B cell (primary cell): ENCODE data around the gene SRRM3. TPM values are rescaled to one million over a fixed set of nuclear protein-coding genes. Genes with fewer than 3 reads are reported as not detected.
"Not testable (repeated sequence)": the region's sequence is repeated elsewhere in the genome, so short reads cannot be mapped to it uniquely, and the experiment has no call there.

Experiments used
- ATAC-seq: fragments of 200-7000 bp; cut with Tn5 transposase; one replicate; pipeline ENCODE4 v1.10.0; 2021; ENCODE audit warnings: low read depth, mild to moderate bottlenecking, moderate number of reproducible peaks, moderate library complexity
- CTCF ChIA-PET: fragments of 350-600 bp; sonication (Branson Sonifier 250); formaldehyde crosslinking; loops from one replicate; lab custom pipeline; 2021; ENCODE audit warnings: antibody characterized with exemption, inconsistent platforms; lab: Charles Lee
- POLR2A ChIA-PET: fragments of 350-600 bp; sonication (Branson Sonifier 250); formaldehyde crosslinking; loops from one replicate; lab custom pipeline; 2021; ENCODE audit warnings: antibody characterized with exemption; lab: Charles Lee
- DNase-seq: peaks from one replicate; pipeline ENCODE4 v3.0.0; 2013
- H2AFZ ChIP-seq: 2 replicates; pipeline ENCODE4 v1.6.1; 2012; ENCODE audit warnings: mild to moderate bottlenecking, low read depth, low read length; ENCODE audit not compliant: insufficient read depth, poor library complexity, severe bottlenecking
- H3K27ac ChIP-seq, 2 donors: 1 replicate in 1 of 2; 2 replicates in 1 of 2; pipeline ENCODE4 v1.5.1; 2012 to 2013; ENCODE audit warnings: low read length in 2 of 2, mild to moderate bottlenecking in 2 of 2, moderate library complexity in 1 of 2
- H3K27me3 ChIP-seq, 4 experiments: fragments of 200-600 bp in 1 of 4; sonication (generic) in 1 of 4; replicated peaks in 1 of 4; 1 replicate in 2 of 4; 2 replicates in 2 of 4; pipeline versions ENCODE4 v1.6.1 to v1.7.0; 2013 to 2016; ENCODE audit warnings: low read length in 3 of 4, mild to moderate bottlenecking in 2 of 4, mixed read lengths in 1 of 4, moderate library complexity in 1 of 4; ENCODE audit not compliant: insufficient read depth in 4 of 4, control insufficient read depth in 3 of 4; ENCODE audit errors: control extremely low read depth in 1 of 4
- H3K36me3 ChIP-seq, 2 experiments: replicated peaks in 1 of 2; 1 replicate in 1 of 2; 2 replicates in 1 of 2; pipeline versions ENCODE4 v1.6.1 to v1.7.1; 2013; ENCODE audit warnings: low read length in 1 of 2; ENCODE audit not compliant: insufficient read depth in 2 of 2, control insufficient read depth in 1 of 2; ENCODE audit errors: control extremely low read depth in 1 of 2, extremely low read depth in 1 of 2
- H3K4me1 ChIP-seq, 2 donors: fragments of 200-600 bp in 1 of 2; sonication (generic) in 1 of 2; 1 replicate in 1 of 2; 2 replicates in 1 of 2; pipeline versions ENCODE4 v1.5.1 to v1.6.1; 2013 to 2017; ENCODE audit warnings: low read length in 2 of 2; ENCODE audit not compliant: control insufficient read depth in 2 of 2, insufficient read depth in 2 of 2
- H3K4me2 ChIP-seq: replicated peaks from 2 replicates; pipeline ENCODE3; 2012; ENCODE audit warnings: mild to moderate bottlenecking, low read depth, low read length; ENCODE audit not compliant: poor library complexity, severe bottlenecking
- H3K4me3 ChIP-seq, 5 experiments: fragments of 200-600 bp in 1 of 5; sonication (generic) in 1 of 5; 1 replicate in 3 of 5; 2 replicates in 2 of 5; pipeline versions ENCODE4 v1.5.1 to v1.7.0; 2011 to 2016; ENCODE audit warnings: low read length in 4 of 5, mild to moderate bottlenecking in 4 of 5, low read depth in 2 of 5, control low read depth in 1 of 5, moderate library complexity in 1 of 5; ENCODE audit not compliant: insufficient read depth in 1 of 5; ENCODE audit errors: control extremely low read depth in 1 of 5, extremely low read depth in 1 of 5
- H3K79me2 ChIP-seq: fragments of 200-600 bp; sonication (generic); one replicate; pipeline ENCODE4 v1.6.0; 2016; ENCODE audit warnings: low read length; ENCODE audit not compliant: control insufficient read depth, insufficient read depth
- H3K9ac ChIP-seq: fragments of 200-600 bp; sonication (generic); 2 replicates; pipeline ENCODE4 v1.6.1; 2017; ENCODE audit warnings: mild to moderate bottlenecking, low read length, moderate library complexity
- H3K9me3 ChIP-seq, 3 donors: one replicate each; pipeline versions ENCODE4 v1.6.1 to v1.7.1; 2013; ENCODE audit warnings: low read length in 2 of 3; ENCODE audit not compliant: control insufficient read depth in 2 of 3, insufficient read depth in 1 of 3; ENCODE audit errors: control extremely low read depth in 1 of 3
- H4K20me1 ChIP-seq: 2 replicates; pipeline ENCODE4 v1.6.0; 2012; ENCODE audit warnings: mild to moderate bottlenecking, low read length; ENCODE audit not compliant: insufficient read depth, control insufficient read depth, poor library complexity, severe bottlenecking
- H3K27ac Mint-ChIP-seq: one replicate; pipeline ENCODE4 v1.8.0; 2021; ENCODE audit warnings: mixed read lengths
- H3K27me3 Mint-ChIP-seq: one replicate; pipeline ENCODE4 v1.8.0; 2021; ENCODE audit warnings: mixed read lengths
- H3K4me1 Mint-ChIP-seq: one replicate; pipeline ENCODE4 v1.8.0; 2021; ENCODE audit warnings: mixed read lengths
- H3K4me3 Mint-ChIP-seq: one replicate; pipeline ENCODE4 v1.8.0; 2021; ENCODE audit warnings: mixed read lengths
- H3K9me3 Mint-ChIP-seq: one replicate; pipeline ENCODE4 v1.8.0; 2022; ENCODE audit warnings: mixed read lengths; ENCODE audit not compliant: insufficient read depth
- EZH2 ChIP-seq: IDR thresholded peaks from 2 replicates; pipeline ENCODE4 v1.6.1; 2012; ENCODE audit warnings: borderline replicate concordance, low read depth, mild to moderate bottlenecking, moderate library complexity, low read length; ENCODE audit not compliant: insufficient read depth, poor library complexity, severe bottlenecking
- WGBS: methylation state at CpG from one replicate; pipeline ENCODE4 v1.1.5; 2013; ENCODE audit warnings: missing lambda C conversion rate; ENCODE audit not compliant: insufficient coverage; 5-methylcytosine and 5-hydroxymethylcytosine counted together
- intact Hi-C: fragments of 100-400 bp; cut with micrococcal nuclease; formaldehyde crosslinking; loops from one replicate; pipeline ENCODE4 v1.10.0; 2022
- polyA plus RNA-seq: library from polyadenylated mRNA; depleted of rRNA; stranded (reverse); fragments of >200 nt; gene quantifications from 2 replicates; pipeline ENCODE4 v1.2.3, GENCODE V29; 2012
- total RNA-seq, 2 donors: library from RNA; stranded (reverse); fragments of 120-200 nt in 1 of 2; gene quantifications; 1 replicate in 1 of 2; 2 replicates in 1 of 2; pipeline versions ENCODE4 v1.2.3 to v1.2.4, GENCODE V29; 2013 to 2022
- TF ChIP-seq, protein P1 (sequence below): fragments of 200-600 bp; IDR thresholded peaks from one replicate; pipeline ENCODE4 v1.8.0; 2022; ENCODE audit warnings: antibody characterized with exemption, mild to moderate bottlenecking

The SRRM3 gene
- total and polyA plus RNA-seq, 2 donors (not counting 1 experiment from before 2014, with no cell fraction given), result not detected

DNA sequence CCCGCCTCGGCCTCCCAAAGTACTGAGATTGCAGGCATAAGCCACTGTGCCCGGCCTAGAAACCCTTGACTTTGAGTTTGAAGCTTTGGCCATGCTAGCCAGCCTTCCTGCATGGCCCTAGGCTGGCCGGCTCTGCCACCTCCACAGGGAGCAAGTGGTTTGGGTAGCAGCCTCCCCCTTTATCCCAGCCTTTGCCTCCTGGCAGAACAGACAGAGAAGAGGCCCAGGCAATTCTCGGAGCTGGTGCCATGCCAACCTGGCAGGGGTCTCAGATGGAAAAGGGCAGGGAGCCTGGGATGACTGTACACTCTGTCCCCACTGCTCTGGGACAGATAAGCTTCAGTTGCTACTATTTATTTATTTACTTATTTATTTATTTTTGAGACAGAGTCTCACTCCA, 39.4 kb downstream of the SRRM3 start:
- Mint-ChIP-seq H3K9me3 (no peaks in the 10 kb centered on the region), H3K27me3 (peaks cover 29% of the 10 kb centered on the region), H3K4me1 (no peaks in the 10 kb centered on the region), H3K4me3 (no peak overlapping the region), H3K27ac (no peak overlapping the region)
- DNase-seq (no peak), ATAC-seq (no peak)
- intact Hi-C loops, result no loop called here
- Histone ChIP-seq H3K4me1 (no peaks in the 10 kb centered on the region), H3K79me2 (no peaks in the 10 kb centered on the region), H3K4me2 (no peak overlapping the region), H3K9ac (no peak overlapping the region), H4K20me1 (no peaks in the 10 kb centered on the region), H2AFZ (no peak overlapping the region), H3K27ac (no peak overlapping the region), H3K36me3 (no peaks in the 10 kb centered on the region), H3K27me3 (peaks cover 0 to 14% (median 0%) of the 10 kb centered on the region in 4 experiments), H3K9me3 (no peaks in the 10 kb centered on the region), H3K4me3 (no peak overlapping the region)
- WGBS, result 86% methylated on average over 4 of the region's 5 CpGs
- POLR2A ChIA-PET, result no interaction called here
- CTCF ChIA-PET, result no interaction called here
- TF ChIP-seq, protein P1, sequence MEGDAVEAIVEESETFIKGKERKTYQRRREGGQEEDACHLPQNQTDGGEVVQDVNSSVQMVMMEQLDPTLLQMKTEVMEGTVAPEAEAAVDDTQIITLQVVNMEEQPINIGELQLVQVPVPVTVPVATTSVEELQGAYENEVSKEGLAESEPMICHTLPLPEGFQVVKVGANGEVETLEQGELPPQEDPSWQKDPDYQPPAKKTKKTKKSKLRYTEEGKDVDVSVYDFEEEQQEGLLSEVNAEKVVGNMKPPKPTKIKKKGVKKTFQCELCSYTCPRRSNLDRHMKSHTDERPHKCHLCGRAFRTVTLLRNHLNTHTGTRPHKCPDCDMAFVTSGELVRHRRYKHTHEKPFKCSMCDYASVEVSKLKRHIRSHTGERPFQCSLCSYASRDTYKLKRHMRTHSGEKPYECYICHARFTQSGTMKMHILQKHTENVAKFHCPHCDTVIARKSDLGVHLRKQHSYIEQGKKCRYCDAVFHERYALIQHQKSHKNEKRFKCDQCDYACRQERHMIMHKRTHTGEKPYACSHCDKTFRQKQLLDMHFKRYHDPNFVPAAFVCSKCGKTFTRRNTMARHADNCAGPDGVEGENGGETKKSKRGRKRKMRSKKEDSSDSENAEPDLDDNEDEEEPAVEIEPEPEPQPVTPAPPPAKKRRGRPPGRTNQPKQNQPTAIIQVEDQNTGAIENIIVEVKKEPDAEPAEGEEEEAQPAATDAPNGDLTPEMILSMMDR, result no peak
- no peak for TF ChIP-seq EZH2

DNA sequence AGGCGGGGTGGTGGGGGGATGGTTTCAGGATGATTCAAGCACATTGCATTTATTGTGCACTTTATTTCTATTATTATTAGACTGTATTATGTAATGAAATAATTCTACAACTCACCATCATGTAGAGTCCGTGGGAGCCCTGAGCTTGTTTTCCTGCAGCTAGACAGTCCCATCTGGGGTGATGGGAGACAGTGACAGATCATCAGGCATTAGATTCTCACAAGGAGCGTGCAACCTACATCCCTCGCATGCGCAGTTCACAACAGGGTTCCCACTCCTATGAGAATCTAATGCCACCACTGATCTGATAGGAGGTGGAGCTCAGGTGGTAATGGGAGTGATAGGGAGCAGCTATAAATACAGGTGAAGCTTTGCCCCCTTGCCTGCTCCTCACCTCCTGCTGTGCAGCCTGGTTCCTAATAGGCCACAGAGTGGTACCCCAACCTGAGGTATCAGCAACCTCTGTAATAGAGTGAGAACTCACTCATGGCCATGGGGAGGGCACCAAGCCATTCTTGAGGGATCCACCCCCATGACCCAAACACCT, 40.9 kb downstream of the SRRM3 start:
- H3K9me3 Mint-ChIP-seq, DNase-seq, CTCF ChIA-PET, H3K4me1 ChIP-seq, H3K9me3 ChIP-seq, H3K36me3 ChIP-seq, POLR2A ChIA-PET, H3K79me2 ChIP-seq, H3K4me2 ChIP-seq, H3K27ac ChIP-seq, H2AFZ ChIP-seq, H3K4me3 ChIP-seq, H3K27me3 ChIP-seq, intact Hi-C loops, H3K4me3 Mint-ChIP-seq, H4K20me1 ChIP-seq, ATAC-seq, H3K27ac Mint-ChIP-seq, H3K4me1 Mint-ChIP-seq, H3K9ac ChIP-seq: not testable (repeated sequence)
- WGBS, result no CpG with 5 or more reads among the region's 5 CpGs
- H3K27me3 Mint-ChIP-seq, result peaks cover 27% of the 10 kb centered on the region
